ENCODE measurements around the gene BPIFB1.
A peak's percentile ranks its signal among the peaks of the same experiment; 100 is the strongest.

BPIFB1 gene

GRCh38 chr20:33296206-33296605 lies 13.2 kb downstream of the BPIFB1 start:
- no peak for DNase-seq (ENCODE audit: low spot score)

- DNase-seq (ENCODE audit: low spot score) = no peak
These were observed 15.4 kb downstream of the BPIFB1 start for GRCh38 chr20:33298391-33298790.

GRCh38 chr20:33299111-33299603 lies 16.1 kb downstream of the BPIFB1 start:
- peak; percentile 68 for DNase-seq (ENCODE audit: low spot score)

- DNase-seq (ENCODE audit: low spot score) = no peak
These were observed 18.3 kb downstream of the BPIFB1 start for GRCh38 chr20:33301192-33301930.

GRCh38 chr20:33303595-33303994 lies 20.6 kb downstream of the BPIFB1 start:
- DNase-seq (ENCODE audit: low spot score) = no peak

- DNase-seq (ENCODE audit: low spot score) = no peak
These were observed 21.0 kb downstream of the BPIFB1 start for GRCh38 chr20:33304046-33304445.

GRCh38 chr20:33305589-33306057 lies 22.6 kb downstream of the BPIFB1 start:
- no peak for DNase-seq (ENCODE audit: low spot score)

GRCh38 chr20:33306228-33306627 lies 23.2 kb downstream of the BPIFB1 start:
- no peak for DNase-seq (ENCODE audit: low spot score)

GRCh38 chr20:33306807-33307206 lies 23.8 kb downstream of the BPIFB1 start:
- DNase-seq (ENCODE audit: low spot score) = no peak

- DNase-seq (ENCODE audit: low spot score) = no peak
These were observed 25.7 kb downstream of the BPIFB1 start for GRCh38 chr20:33308668-33309067.

GRCh38 chr20:33309631-33310030 lies 26.6 kb downstream of the BPIFB1 start:
- DNase-seq (ENCODE audit: low spot score) = no peak

- no peak for DNase-seq (ENCODE audit: low spot score)
These were observed 27.4 kb downstream of the BPIFB1 start for GRCh38 chr20:33310327-33310899.

GRCh38 chr20:33311011-33311410 lies 28.0 kb downstream of the BPIFB1 start:
- no peak for DNase-seq (ENCODE audit: low spot score)

- no peak for DNase-seq (ENCODE audit: low spot score)
These were observed 29.0 kb downstream of the BPIFB1 start for GRCh38 chr20:33311996-33312395.

GRCh38 chr20:33312583-33312982 lies 29.6 kb downstream of the BPIFB1 start:
- no peak for DNase-seq (ENCODE audit: low spot score)

- DNase-seq (ENCODE audit: low spot score) = no peak
These were observed 30.8 kb downstream of the BPIFB1 start for GRCh38 chr20:33313686-33314314.

GRCh38 chr20:33316343-33316742 lies 33.3 kb downstream of the BPIFB1 start:
- DNase-seq (ENCODE audit: low spot score) = no peak

GRCh38 chr20:33316958-33317357 lies 33.9 kb downstream of the BPIFB1 start:
- DNase-seq (ENCODE audit: low spot score) = no peak

- DNase-seq (ENCODE audit: low spot score) = no peak
These were observed 34.5 kb downstream of the BPIFB1 start for GRCh38 chr20:33317424-33318095.

- DNase-seq (ENCODE audit: low spot score) = no peak
These were observed 35.0 kb downstream of the BPIFB1 start for GRCh38 chr20:33318096-33318429.

- no peak for DNase-seq (ENCODE audit: low spot score)
These were observed 37.0 kb downstream of the BPIFB1 start for GRCh38 chr20:33320006-33320405.

GRCh38 chr20:33322456-33322855 lies 39.4 kb downstream of the BPIFB1 start:
- no peak for DNase-seq (ENCODE audit: low spot score)

- no peak for DNase-seq (ENCODE audit: low spot score)
These were observed 40.2 kb downstream of the BPIFB1 start for GRCh38 chr20:33323236-33323635.

Data from cerebellar cortex (tissue), 1 donor.